ENCODE measurements around the gene STOM. TPM values are rescaled to one million over a fixed set of nuclear protein-coding genes. Genes with fewer than 3 reads are reported as not detected.
A peak's percentile ranks its signal among the peaks of the same experiment; 100 is the strongest.

The STOM gene
- total RNA-seq, 4 donors from 2014 or later = 78.2 to 195 (median 111) TPM

- Histone ChIP-seq H3K27ac (peak overlapping the region; percentile 79 to 95 (median 88)), H3K27me3 (no peaks in the 10 kb centered on the region), H3K36me3 (peaks cover 0 to 8% (median 0%) of the 10 kb centered on the region in 4 donors), H3K4me3 (no peak overlapping the region), H3K4me1 (peaks cover 56 to 85% (median 76%) of the 10 kb centered on the region in 4 donors), H3K9me3 (no peaks in the 10 kb centered on the region)
- DNase-seq = no peak
- intact Hi-C loops (cut with DNase I; ENCODE audit: low total_unique reads) = no loop called here
- no peak for TF ChIP-seq POLR2AphosphoS5 (IDR thresholded peaks at IDR 0.05)
- in situ Hi-C loops (cut with MboI; ENCODE audit: low pct_ligation_motif_present in 1 of 4, low pct_unique_long_range_greater_than_20kb in 1 of 4, low sequenced_read_pairs in 3 of 4) = no loop called here
- 72 to 81% methylated on average over 3 to 7 of the region's 7 CpGs for WGBS, 2 donors (ENCODE audit: low coverage in 1 of 2)
These were observed 72.0 kb downstream of the STOM start for GRCh38 chr9:121298016-121298538.

DNA sequence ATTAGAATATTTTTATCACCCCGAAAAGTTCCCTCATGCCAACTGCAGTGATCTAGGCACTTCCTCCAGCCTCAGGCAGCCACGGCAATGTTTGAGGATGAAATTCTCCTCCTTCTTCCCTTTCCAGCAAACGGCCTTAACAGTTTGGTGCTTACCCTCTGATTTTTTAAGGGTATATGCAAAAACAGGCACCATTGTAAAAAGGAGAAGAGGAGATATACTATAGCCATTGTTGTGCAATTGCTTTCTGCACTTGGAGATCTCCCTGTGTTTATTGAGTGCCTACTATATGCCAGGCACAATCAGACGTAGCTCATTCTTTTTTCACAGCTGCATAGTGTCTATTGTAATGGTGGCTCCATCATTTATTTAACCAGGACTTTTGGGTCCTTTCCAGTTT is 72.7 kb downstream of the STOM start:
- no peak for TF ChIP-seq CTCF (IDR thresholded peaks at IDR 0.05)
- TF ChIP-seq POLR2A (IDR thresholded peaks at IDR 0.05) = no peak
- TF ChIP-seq POLR2AphosphoS5 (IDR thresholded peaks at IDR 0.05) = no peak
- no peak for TF ChIP-seq EP300 (IDR thresholded peaks at IDR 0.05; ENCODE audit: low read depth)
- Histone ChIP-seq H3K9me3 (no peaks in the 10 kb centered on the region), H3K27me3 (no peaks in the 10 kb centered on the region), H3K27ac (peak overlapping the region; percentile 79 to 95 (median 88)), H3K4me3 (no peak overlapping the region), H3K36me3 (peaks cover 0 to under 1% (median 0%) of the 10 kb centered on the region in 4 donors), H3K4me1 (peaks cover 56 to 85% (median 78%) of the 10 kb centered on the region in 4 donors)
- in situ Hi-C loops (cut with MboI; ENCODE audit: low pct_ligation_motif_present in 1 of 4, low pct_unique_long_range_greater_than_20kb in 1 of 4, low sequenced_read_pairs in 3 of 4) = no loop called here
- intact Hi-C loops (cut with DNase I; ENCODE audit: low total_unique reads) = no loop called here
- WGBS, 2 donors (ENCODE audit: low coverage in 1 of 2) = 42 to 65% methylated on average over 4 of the region's 4 CpGs
- DNase-seq = no peak

GRCh38 chr9:121296213-121297127 is 73.6 kb downstream of the STOM start:
- in situ Hi-C loops (cut with MboI; ENCODE audit: low pct_ligation_motif_present in 1 of 4, low pct_unique_long_range_greater_than_20kb in 1 of 4, low sequenced_read_pairs in 3 of 4) (no loop called here), intact Hi-C loops (cut with DNase I; ENCODE audit: low total_unique reads) (no loop called here)
- TF ChIP-seq POLR2A (IDR thresholded peaks at IDR 0.05) = no peak
- no peak for TF ChIP-seq POLR2AphosphoS5 (IDR thresholded peaks at IDR 0.05)
- no peak for TF ChIP-seq EP300 (IDR thresholded peaks at IDR 0.05; ENCODE audit: low read depth)
- no peak for TF ChIP-seq CTCF (IDR thresholded peaks at IDR 0.05)
- no peaks in the 10 kb centered on the region for H3K36me3 ChIP-seq
- no peak overlapping the region for H3K4me3 ChIP-seq
- H3K27me3 ChIP-seq = no peaks in the 10 kb centered on the region
- peak overlapping the region; percentile 79 to 95 (median 88) for H3K27ac ChIP-seq
- H3K9me3 ChIP-seq = no peaks in the 10 kb centered on the region
- WGBS, 2 donors (ENCODE audit: low coverage in 1 of 2) = 80 to 83% methylated on average over 1 to 6 of the region's 7 CpGs
- DNase-seq = no peak
- H3K4me1 ChIP-seq = peaks cover 56 to 81% (median 73%) of the 10 kb centered on the region in 4 donors

DNA sequence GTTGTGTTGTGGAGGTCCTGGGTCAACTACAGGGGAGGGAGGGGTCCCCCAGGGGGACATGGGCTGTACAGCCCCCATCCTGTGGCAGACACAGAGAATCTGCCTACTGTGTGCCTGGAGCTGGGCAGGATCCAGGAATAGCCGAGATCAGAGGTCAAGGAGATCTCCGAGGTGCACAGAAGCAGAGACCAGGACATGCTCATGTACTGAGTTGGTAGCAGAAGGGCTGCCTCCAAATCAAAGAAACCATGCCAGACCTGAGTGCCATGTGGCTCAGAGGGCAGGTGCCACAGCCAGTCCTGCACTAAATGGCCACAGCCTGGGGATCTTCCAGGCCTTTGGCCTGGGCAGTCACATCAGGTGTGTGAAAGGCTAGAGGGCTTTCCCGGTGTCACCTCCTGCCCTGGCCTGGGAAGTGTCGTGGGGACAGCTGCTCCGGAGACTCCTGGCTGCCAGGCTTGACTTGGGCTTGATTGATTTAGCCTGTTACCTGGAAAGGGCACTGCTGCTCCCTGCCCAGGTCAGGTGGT is 74.3 kb downstream of the STOM start:
- Histone ChIP-seq H3K27ac (peak overlapping the region; percentile 79 to 95 (median 88)), H3K27me3 (no peaks in the 10 kb centered on the region), H3K4me3 (no peak overlapping the region), H3K9me3 (no peaks in the 10 kb centered on the region), H3K36me3 (no peaks in the 10 kb centered on the region), H3K4me1 (peaks cover 52 to 78% (median 69%) of the 10 kb centered on the region in 4 donors)
- in situ Hi-C loops (cut with MboI; ENCODE audit: low pct_ligation_motif_present in 1 of 4, low pct_unique_long_range_greater_than_20kb in 1 of 4, low sequenced_read_pairs in 3 of 4) = no loop called here
- intact Hi-C loops (cut with DNase I; ENCODE audit: low total_unique reads) = no loop called here
- TF ChIP-seq POLR2A (IDR thresholded peaks at IDR 0.05) (no peak), POLR2AphosphoS5 (IDR thresholded peaks at IDR 0.05) (no peak), CTCF (IDR thresholded peaks at IDR 0.05) (no peak), EP300 (IDR thresholded peaks at IDR 0.05; ENCODE audit: low read depth) (no peak)
- no peak for DNase-seq
- WGBS, 2 donors (ENCODE audit: low coverage in 1 of 2) = 63% methylated on average over 2 of the region's 5 CpGs; no CpG with 5 or more reads in 1 of the 2 donors
